Tongue (tissue), 2 donors: ENCODE measurements around the gene CYP27A1. TPM values are rescaled to one million over a fixed set of nuclear protein-coding genes. Genes with fewer than 3 reads are reported as not detected.
A peak's percentile ranks its signal among the peaks of the same experiment; 100 is the strongest.

Source experiments
- DNase-seq: peaks from one replicate; pipeline ENCODE4 v3.0.0-alpha.2; 2015
- total RNA-seq: library from RNA; depleted of rRNA; stranded (reverse); fragments of >200 nt; gene quantifications from one replicate; pipeline ENCODE4 v1.2.3, GENCODE V29; 2014

CYP27A1 gene
- total RNA-seq, 1 donor from 2014 or later, result 19.8 TPM

GRCh38 chr2:218773881-218774280 lies 8.1 kb upstream of the CYP27A1 start:
- no peak for DNase-seq

- no peak for DNase-seq
Measured at GRCh38 chr2:218776488-218776887, 5.5 kb upstream of the CYP27A1 start.

DNA sequence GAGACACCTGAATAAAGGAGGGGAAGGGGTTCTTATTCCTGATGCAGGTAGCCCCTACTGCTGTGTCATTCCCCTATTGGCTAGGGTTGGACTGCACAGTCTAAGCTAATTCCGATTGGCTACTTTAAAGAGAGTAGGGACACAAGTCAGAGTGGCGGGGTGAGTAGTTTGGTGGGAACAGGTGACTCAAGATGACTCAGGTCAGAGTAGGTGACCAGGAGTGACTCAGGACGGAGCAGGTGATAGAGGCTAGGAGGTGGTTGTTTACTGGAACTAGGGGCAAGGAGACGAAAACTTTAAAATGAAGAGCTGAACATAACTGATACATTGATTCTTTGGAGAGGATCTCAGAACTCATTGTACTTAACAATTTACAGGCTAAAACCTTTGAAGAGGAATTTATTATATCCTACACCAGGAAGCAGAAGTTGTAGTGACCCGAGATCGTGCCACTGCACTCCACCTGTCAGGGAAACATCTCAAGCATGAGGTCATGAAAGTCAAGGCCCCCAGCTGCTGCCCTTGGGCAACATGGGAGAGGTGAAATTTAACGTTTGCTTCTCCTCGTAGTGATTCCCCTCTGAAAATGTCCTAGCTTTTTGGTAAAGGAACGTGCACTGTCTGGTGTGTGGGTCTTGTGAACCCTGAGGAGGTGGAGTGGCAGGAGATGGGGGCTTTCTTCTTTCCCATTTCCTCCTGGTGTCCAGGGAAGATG lies 4.5 kb upstream of the CYP27A1 start:
- DNase-seq, result no peak

GRCh38 chr2:218780046-218780445 lies 1.9 kb upstream of the CYP27A1 start:
- DNase-seq, result no peak

DNA sequence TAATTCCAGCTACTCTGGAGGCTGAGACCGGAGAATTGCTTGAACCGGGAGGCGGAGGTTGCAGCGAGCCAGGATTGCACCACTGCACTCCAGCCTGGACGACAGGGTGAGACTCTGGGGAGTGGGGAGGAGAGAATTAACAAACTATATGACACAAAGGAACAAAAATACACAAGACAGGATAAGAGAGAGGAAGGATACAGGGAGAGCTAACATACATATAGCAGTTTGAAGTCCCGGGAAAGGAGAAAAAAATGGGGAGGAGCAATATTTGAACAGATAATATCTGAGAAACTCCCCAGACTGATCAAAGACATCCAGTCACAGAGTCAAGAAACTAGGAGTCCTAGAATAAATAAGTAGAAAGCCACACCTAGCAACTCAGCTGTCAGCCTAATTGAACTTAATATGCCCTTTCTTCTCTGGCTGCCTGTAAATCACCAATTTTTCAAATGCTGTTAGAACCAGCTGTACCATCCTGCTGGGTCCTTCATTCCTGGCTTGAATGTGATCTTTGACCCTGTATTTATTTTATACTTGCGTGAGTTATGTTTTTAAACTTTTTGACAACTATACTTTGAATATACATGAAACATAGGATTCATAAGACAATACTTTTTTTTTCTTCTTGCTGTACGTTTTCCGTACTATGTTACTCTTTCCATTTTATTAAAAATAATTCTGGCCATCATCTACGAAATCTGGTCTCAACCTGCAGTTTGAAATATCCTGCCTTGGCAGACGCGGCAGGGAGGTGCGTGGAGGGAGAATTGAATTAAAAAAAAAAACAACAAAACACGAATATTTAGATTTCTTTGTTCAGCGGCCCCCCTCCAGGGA lies 876 bp upstream of the CYP27A1 start:
- peak; percentile 63 for DNase-seq

- no peak for DNase-seq
Measured at GRCh38 chr2:218782528-218782844, 539 bp downstream of the CYP27A1 start.

DNA sequence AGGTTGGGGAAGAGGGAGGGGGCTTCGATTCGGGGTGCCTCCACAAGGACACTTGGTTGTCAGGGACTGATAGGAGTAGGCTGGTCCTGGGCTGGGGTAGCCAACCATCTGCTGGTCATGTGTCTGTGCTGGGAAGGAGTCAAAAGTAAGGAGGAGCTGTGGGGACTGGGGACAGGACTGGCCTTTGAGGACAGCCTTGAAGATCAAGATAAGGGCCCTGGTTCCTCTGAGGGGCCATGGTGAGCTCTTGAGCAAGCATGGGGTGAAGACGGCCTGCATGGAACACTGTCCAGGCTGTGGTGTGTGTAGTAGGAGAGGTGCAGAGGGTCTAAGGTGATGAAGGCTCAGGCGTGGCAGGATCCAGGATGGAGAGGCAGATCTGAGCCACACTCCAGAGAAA lies 1.7 kb downstream of the CYP27A1 start:
- no peak for DNase-seq

DNA sequence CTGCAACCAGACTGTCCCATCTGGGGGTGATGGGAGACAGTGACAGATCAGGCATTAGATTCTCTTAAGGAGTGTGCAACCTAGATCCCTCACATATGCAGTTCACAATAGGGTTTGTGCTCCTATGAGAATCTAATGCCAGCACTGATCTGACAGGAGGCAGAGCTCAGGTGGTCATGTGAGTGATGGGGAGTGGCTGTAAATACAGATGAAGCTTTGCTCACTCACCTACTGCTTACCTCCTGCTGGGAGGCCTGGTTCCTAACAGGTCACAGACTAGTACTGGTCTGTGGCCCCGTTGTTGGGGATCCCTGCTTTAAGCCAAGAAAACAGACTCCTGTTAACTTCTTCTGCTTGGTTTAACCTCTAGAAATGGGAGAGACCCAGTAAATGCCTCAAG lies 3.2 kb downstream of the CYP27A1 start:
- DNase-seq, result no peak

DNA sequence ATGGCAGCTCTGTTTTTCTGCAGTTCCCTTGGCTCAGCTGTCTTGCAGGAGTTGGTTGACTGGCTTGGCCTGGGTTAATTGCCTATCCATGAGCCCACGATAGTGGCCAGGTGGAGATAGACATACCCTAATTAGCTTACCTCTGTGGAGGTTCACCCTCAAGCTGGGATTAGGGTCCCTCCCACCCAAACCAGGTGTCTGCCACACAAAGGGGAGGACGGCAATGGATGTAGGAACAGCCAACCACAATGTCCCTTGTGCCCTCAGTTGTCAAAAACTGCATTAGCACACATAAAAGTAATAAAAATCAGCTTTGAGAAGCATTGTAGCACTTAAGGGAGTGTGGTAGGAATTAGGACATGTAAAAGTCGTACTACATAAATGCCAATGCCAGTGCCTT lies 4.2 kb downstream of the CYP27A1 start:
- no peak for DNase-seq

DNA sequence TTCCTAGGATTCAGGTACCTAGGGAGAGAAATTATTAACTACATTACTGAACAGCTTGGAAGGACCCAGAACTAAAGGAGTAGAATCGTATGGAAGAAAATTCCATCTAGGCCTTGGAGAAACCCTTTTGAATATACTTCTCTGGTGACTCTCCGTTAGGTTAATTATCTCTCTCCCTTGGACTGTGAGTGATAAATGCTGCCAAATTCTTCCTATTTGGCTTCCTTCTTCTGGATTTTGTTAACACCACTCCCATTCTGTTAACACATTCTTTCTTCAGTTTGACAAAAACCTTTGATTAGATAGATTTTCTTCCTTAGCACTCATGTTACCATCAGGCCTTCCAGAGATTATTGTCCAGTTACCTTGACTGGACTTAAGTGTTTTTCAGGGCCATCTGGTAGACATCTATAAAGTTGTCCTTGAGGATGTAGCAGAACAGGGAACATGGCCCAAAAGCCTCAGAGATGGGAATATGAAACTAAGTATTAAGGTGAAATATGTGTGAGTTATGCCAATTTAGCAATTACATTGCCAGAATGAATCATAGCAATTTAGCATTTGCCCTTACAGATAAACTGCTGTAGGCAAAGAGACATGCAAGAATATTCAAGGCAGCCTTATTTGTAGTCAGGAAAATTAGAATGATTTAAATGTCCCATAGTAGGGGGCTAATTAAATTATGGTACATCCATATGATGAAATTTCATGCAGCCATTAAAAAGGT lies 6.7 kb downstream of the CYP27A1 start:
- DNase-seq, result no peak

DNA sequence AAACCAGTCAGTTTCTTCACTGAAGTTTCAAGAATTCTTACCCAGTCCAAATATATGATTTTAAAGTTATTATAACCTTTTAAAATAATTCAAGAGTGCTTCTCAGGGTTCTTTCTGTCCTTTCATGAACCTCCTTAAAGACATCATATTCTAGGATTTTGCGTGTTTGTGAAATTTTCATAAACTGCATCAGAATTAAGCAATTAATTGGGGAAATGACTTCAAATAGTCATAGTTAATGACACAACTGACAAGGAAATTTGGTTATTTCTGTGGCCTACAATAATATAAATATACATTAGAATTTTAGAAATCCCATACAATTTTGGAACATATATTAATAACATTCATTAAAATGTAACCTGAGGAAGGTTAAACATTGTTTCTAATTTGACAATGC lies 10.5 kb downstream of the CYP27A1 start:
- DNase-seq, result no peak

GRCh38 chr2:218796691-218797090 lies 14.7 kb downstream of the CYP27A1 start:
- no peak for DNase-seq

DNA sequence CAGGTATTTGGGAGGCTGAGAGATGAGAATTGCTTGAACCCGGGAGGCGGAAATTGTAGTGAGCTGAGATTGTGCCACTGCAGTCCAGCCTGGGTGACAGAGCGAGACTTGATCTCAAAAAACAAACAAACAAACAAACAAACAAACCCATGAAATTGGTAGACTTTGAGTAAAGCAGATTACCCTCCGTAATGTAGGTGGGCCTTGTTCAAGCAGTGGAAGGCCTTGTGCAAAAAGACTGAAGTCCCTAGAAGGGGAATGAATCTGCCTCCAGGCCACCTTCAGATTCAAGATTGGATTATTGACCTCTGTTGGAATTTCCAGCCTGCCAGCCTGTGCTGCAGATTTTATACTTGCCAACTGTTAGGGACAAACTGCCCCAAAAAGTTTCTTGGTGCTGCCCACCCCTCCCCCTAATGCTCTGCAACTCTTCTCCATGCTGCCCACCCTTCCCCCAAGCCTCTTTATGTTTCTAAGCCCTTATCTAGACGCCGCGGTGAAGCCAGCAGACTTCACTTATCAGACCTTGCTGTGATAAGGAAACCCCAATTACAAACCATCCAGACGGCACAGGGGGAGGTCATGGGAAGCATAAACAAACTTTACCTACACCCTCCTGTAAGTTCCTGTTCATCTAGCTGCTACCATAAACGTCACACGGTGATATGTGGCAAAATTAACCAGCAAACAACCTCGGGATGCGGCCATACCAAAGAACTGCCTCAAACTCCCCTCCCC lies 17.0 kb downstream of the CYP27A1 start:
- DNase-seq, result no peak

DNA sequence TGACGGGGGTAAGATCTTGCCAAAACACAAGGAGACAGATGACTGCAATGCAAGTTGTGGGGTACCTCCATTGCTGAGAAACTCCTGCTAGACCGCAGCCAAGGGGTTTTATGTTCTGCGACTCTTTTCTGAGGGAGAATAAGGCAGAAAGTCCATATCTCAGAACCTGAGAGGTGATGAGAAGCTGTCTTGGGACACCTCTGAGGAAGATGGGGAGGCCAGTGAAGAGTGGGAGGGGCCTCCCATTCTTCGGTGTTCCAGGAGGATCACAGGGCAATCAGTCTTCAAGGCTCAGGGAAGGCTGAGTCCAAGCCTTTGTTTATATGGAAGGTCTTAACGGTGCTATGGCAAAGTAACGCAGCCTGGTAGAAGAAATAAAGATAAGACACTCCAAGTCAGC lies 18.0 kb downstream of the CYP27A1 start:
- DNase-seq, result no peak

DNA sequence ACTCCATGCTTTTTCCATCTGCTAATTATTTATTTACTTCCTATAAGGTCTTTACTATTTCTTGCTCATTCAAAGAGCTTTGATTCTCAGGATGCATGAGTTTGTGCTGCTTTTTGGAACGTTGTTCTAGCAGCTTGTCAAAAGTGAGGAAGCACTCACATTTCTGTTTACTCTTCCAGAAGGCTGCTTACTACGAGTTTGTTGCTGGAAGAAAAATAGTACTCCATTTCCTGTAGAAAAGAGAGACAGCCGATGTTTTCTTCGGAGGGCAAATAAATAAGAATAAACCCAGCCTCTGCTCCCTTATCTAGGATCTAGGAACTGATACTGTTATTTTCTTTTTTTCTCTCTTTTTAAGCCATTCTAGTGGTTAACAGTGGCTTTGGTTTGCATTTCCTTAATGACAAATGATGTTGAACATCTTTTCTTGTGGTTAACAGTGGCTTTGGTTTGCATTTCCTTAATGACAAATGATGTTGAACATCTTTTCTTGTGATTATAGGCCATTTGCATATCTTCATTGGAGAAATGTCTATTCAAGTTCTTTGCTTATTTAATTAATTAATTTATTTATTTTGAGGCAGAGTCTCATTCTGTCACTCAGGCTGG lies 20.5 kb downstream of the CYP27A1 start:
- DNase-seq, result no peak

- DNase-seq, result no peak
Measured at GRCh38 chr2:218804817-218805216, 22.9 kb downstream of the CYP27A1 start.

DNA sequence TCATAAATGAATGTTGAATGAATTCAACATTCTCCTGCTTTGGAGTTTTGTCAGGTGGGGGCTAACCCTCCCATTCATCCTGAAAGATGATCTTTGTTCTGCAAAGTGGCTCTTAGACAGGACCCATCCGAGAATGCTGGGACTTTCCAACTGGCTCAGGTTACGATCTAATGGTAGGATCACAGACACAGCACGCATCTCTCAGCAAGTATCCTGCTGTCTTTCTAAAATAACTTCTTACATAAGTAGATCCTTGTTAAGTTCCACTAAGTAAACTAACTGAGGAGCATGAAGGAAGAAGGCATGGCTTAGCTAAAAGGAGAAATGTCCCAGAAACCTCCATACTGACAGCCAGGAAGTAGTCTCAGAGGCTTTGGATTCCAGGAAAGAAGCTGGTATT lies 23.7 kb downstream of the CYP27A1 start:
- DNase-seq, result peak; percentile 85

DNA sequence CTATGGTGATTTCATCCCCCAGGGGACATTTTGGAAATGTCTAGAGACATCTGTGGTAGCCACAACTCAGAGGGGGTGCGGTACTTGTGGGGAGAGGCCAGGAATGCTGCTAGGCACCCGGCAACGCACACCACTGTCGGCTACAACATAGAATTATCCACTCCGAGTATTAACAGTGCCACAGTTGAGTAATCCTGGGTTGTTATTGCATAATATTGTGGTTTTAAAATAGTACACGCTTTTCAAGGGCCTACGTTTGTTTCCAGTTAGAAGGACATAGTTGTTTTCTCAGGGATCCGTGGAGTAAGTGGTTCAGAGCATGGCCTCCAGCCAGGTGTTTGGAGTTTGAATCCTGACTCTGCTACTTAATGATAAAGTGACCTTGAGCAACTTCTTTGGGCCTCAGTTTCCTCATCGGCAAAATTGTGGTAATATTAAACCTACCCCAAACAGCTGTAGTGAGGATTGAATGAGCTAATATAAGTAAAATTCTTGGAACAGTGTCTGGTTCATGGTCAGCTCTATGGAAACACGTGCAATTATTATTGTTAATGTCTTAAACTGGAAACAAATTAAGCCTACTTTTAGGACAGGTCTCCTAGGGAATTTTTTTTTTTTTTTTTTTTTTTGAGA lies 24.5 kb downstream of the CYP27A1 start:
- peak; percentile 67 for DNase-seq

GRCh38 chr2:218807626-218808025 lies 25.7 kb downstream of the CYP27A1 start:
- no peak for DNase-seq

- DNase-seq, result no peak
Measured at GRCh38 chr2:218809515-218809914, 27.6 kb downstream of the CYP27A1 start.

GRCh38 chr2:218810256-218810655 lies 28.3 kb downstream of the CYP27A1 start:
- DNase-seq, result no peak

- no peak for DNase-seq
Measured at GRCh38 chr2:218811382-218811781, 29.4 kb downstream of the CYP27A1 start.
